ENCODE data around the gene HDDC2.

HDDC2 gene

GRCh38 chr6:125299257-125299656, 2.5 kb downstream of the HDDC2 start:
- Histone ChIP-seq H3K27ac (no peak overlapping the region), H3K4me3 (no peak overlapping the region)
- no peak for TF ChIP-seq CTCF (IDR thresholded peaks at IDR 0.05)
- DNase-seq (ENCODE audit: low spot score): no peak

DNA sequence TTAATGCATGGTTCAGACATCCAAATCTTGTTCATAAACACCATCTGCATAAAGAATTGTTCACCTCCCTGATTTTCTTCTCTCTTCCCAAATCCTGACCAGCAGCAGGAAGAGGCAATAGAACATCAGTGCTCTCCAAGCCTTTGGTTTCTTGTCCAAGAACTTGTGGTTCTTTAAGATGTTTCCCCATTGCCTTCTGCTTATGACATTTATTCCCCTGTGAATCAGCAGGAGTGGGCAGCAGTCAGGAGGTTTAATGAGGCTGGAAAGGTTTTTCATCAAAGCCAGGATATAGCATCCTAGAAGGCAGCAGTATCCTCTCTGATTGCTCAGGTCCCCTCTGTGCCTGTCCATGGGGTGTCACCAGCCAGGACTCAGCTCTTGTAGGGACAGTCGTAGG, 5.3 kb downstream of the HDDC2 start:
- Histone ChIP-seq H3K4me3 (no peak overlapping the region), H3K27ac (no peak overlapping the region)
- TF ChIP-seq CTCF (IDR thresholded peaks at IDR 0.05): no peak
- no peak for DNase-seq (ENCODE audit: low spot score)

- H3K4me3 ChIP-seq: no peak overlapping the region
- no peak for DNase-seq (ENCODE audit: low spot score)
- H3K27ac ChIP-seq: no peak overlapping the region
- no peak for TF ChIP-seq CTCF (IDR thresholded peaks at IDR 0.05)
Measured at GRCh38 chr6:125294925-125295324, 6.8 kb downstream of the HDDC2 start.

- DNase-seq (ENCODE audit: low spot score): no peak
- H3K27ac ChIP-seq: no peak overlapping the region
- no peak for TF ChIP-seq CTCF (IDR thresholded peaks at IDR 0.05)
- H3K4me3 ChIP-seq: no peak overlapping the region
Measured at GRCh38 chr6:125294036-125294435, 7.7 kb downstream of the HDDC2 start.

DNA sequence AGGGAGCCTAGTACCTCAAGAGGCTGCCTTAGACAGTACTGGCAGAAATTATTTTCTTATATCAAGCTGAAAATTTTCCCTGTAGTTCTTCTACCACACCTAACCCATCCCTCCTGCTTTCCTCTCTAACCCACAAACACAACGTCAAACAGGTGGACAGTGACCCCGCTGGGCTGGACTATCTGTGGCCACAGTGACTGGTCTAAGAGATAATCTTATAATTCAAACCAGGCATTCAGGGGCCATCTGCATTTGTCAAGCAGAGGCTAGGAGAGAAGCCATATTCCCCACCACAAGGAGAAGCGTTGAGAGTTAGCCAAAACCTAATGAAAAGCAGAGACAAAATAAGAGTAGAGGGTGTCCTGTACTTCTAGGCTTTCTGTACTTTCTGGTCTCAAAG, 8.2 kb downstream of the HDDC2 start:
- H3K4me3 ChIP-seq: no peak overlapping the region
- TF ChIP-seq CTCF (IDR thresholded peaks at IDR 0.05): no peak
- DNase-seq (ENCODE audit: low spot score): no peak
- no peak overlapping the region for H3K27ac ChIP-seq

- no peak for TF ChIP-seq CTCF (IDR thresholded peaks at IDR 0.05)
- Histone ChIP-seq H3K27ac (no peak overlapping the region), H3K4me3 (no peak overlapping the region)
- no peak for DNase-seq (ENCODE audit: low spot score)
Measured at GRCh38 chr6:125287718-125288117, 14.0 kb downstream of the HDDC2 start.

DNA sequence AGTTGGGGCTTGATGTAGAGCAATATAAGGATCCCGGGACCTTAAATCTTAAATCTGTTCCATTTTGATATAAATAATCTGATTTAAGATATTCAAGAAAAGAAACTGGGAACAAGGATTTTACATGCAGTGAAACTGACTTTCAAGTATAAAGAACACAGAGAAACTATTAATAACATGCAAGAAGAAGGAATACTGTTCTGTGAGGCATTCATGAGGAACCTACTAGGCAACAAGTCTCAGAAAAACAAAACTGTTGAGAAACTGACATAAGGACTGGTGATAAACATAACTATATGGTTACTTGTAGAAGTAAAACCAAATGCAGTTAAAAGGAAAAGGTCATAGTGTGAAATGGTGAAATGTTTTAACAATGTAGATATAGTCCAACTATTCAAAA, 15.8 kb downstream of the HDDC2 start:
- H3K4me3 ChIP-seq: no peak overlapping the region
- no peak overlapping the region for H3K27ac ChIP-seq
- no peak for DNase-seq (ENCODE audit: low spot score)
- no peak for TF ChIP-seq CTCF (IDR thresholded peaks at IDR 0.05)
